Measurements from ENCODE around the gene KRABD2.
A peak's percentile ranks its signal among the peaks of the same experiment; 100 is the strongest.
"Not testable (repeated sequence)": the region's sequence is repeated elsewhere in the genome, so short reads cannot be mapped to it uniquely, and the experiment has no call there.

The KRABD2 gene

DNA sequence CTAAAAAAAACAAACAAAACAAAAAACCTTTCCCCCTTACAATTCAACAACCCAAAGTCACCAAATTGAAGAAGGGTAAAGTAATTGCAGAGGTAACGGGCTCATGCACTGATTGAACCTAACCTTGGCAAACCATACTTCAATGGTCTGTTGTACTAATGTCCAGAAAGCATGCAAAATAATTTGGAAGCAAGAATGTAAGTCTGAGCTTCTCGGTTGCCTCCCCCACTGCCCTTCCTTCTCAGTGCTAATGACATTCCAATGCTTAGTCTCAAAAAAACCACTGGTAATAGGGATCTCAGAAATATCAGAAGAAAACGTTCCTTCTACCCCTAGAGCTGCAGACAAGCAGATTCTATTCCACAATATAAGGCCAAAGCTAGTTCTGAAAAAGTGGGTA is 15.8 kb downstream of the KRABD2 start:
- no peak for DNase-seq (ENCODE audit: low read depth)

DNA sequence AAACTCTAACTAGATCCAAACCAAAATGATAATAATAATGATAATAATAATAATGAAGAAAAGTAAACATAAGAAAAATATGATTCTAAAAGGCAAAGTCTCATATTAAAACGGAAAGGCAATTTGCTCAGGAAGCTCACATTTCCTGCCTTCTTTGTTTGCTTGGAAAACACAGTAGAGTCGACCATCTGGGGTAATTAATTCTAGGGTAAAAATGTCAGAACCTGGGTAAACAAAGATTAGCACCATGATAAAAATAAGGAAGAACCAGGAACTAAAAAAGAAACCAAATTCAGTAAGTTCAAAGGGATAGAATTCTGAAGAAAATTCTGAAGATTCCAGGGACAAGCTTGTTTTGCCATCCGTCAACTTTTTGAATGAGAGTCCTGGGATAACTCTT is 16.2 kb downstream of the KRABD2 start:
- DNase-seq (ENCODE audit: low read depth): no peak

DNA sequence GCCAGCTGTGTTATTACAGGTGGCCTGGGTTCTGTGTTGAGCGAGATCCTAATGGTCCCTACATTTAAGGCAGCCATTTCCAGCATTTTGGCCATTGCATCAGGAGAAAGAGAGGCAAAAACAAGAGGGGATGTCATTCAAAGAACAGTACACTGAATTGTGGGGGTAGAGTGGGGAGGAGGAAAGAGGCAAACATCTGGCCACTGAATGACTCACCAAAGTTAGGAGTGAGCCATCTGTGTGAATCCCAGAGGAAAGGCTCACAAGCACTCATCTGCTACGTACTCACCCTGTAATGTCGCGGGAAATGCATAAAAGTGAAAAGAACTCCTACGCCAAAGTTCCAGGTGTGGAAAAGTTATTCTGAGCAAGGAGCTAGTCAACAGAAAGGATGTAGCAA is 16.7 kb downstream of the KRABD2 start:
- DNase-seq (ENCODE audit: low read depth): peak; percentile 80

- DNase-seq (ENCODE audit: low read depth): no peak
Observed at GRCh38 chr17:8357910-8358309, 18.6 kb downstream of the KRABD2 start.

DNA sequence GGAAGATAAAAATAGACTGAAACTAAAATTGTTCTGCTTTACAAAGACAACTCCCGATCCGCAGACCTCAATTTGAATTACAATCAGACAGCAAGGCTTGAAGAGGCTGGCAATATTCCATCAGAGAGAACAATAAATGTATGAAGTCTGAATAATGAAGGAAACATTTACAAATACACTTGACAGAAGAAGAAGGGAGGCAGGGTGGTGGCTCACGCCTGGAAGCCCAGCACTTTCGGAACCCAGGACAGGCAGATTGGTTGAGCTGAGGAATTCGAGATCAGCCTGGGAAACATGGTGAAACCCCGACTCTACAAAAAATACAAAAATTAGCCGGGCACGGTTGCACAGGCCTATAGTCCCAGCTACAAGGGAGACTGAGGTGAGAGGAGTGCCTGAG is 22.3 kb downstream of the KRABD2 start:
- no peak for DNase-seq (ENCODE audit: low read depth)

- DNase-seq (ENCODE audit: low read depth): no peak
Observed at GRCh38 chr17:8353736-8354135, 22.8 kb downstream of the KRABD2 start.

- DNase-seq (ENCODE audit: low read depth): no peak
Observed at GRCh38 chr17:8350339-8350738, 26.2 kb downstream of the KRABD2 start.

GRCh38 chr17:8347001-8347400 is 29.5 kb downstream of the KRABD2 start:
- not testable (repeated sequence) for DNase-seq (ENCODE audit: low read depth)

DNA sequence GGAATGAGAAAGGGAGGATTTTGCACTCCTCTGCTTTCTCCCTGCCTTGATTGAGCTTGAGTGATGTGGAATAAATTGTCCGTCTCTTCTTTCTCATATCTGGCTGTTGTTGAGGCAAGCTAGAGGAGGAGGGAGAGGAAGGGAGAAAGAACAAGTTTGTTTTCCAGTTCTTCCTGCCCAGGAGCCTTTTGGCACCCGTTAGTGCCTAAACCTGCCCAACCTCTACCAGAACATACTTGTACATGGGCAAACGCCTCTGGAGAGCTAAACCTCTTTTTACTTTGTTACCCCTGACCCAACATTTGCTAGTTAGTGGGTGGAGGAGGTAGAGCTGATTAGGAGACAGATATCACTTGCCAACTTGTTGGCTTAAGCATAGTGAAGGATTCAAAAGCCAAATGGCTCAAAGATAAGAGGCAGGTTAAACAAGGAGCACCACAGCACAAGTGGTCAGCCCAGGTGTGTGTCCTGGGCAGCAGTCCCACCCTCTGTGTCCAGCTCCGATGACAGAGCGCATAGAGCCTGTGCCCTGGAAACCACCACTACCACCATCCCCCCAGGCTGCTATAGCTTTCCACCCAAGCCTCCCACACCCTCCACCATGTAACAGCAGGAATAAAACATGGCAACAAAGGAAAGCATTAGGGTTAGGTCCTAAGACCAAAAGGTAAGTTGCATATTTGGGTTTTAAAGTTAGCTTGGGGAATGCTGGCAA is 30.4 kb downstream of the KRABD2 start:
- DNase-seq (ENCODE audit: low read depth): no peak

DNA sequence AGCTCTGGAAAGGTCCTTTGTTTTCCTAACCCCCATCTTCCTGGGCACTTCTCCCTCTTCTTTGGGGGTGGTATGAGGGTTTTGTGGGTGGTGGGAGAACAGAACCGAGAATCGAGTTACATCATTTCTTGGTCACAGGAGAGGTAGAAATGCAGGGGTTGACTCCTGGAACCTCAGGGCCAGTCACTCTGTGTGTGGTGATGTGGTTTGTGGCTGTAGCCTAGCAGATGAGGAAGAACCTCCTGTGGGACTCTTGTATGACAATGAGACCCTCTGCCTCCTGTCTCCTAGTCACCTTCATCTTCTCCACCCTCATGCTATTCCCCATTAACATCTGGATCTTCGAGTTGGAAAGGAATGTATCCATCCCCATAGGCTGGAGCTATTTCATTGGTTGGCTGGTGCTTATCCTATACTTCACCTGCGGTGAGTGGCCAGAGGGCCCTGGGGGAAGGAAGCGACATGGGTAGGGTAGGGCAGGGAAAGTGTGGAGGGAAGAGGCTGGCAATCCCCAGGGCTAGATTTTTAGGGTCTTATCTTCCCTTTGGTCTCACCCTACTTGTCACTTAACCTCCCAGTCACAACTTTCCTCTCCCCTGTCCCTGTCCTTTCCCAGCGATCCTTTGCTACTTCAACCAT is 31.3 kb downstream of the KRABD2 start:
- no peak for DNase-seq (ENCODE audit: low read depth)

DNA sequence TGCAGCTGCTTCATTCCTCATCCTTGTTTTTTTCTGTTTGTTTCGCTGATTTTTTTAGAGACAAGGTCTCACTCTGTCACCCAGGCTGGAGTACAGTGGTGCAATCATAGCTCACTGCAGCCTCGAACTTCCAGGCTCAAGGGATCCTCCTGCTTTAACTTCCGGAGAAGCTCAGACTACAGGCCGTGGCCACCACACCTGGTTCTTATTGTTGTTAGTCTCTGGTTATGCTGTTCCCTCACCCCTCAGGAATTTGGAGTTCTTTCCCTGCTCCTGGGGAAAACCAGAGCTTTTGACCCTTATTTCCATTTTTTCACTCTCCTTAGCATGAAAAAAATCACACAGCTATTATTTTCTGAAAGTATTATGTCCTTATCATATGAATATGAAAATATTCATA is 35.0 kb downstream of the KRABD2 start:
- DNase-seq (ENCODE audit: low read depth): no peak

DNA sequence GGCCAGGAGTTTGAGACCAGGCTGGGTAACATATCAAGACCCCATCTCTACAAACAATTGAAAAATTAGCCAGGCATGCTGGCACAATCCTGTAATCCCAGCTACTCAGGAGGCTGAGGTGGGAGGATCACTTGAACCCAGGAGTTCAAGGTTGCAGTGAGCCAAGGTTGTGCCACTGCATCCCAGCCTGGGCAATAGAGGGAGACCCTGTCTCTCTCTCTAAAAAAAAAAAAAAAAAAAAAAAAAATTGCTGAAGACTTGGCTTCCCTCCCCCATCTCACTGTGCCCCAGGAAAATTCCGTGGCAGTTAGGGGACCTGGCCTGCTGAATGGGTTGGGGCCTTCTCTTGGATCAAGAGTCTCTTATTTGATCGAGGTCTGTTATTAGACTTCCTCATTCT is 37.0 kb downstream of the KRABD2 start, which contains the start of gene ODF4:
Gene ODF4 (plus strand): TSS at position 301 of the 400 bp plus-strand sequence. CDS start 212 bp downstream, outside the sequence.
- DNase-seq (ENCODE audit: low read depth): no peak

DNA sequence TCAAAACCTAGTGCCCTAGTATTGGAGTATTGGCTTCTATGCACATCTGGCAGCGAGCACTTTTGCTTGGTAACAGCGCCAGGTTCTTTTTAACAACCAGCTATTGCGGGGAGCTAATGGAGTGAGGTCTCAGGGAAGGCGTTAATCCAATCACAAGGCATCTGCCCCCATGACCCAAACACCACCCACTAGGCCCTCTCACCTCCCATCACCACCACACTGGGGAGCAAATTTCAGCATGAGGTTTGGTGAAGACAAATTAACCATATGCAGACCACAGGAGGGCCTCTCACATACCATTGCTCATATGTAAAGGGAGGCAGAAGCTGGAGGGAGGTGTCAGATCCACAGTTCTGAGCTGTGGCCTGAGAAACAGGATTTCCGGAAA is 37.8 kb downstream of the KRABD2 start:
- no peak for DNase-seq (ENCODE audit: low read depth)

DNA sequence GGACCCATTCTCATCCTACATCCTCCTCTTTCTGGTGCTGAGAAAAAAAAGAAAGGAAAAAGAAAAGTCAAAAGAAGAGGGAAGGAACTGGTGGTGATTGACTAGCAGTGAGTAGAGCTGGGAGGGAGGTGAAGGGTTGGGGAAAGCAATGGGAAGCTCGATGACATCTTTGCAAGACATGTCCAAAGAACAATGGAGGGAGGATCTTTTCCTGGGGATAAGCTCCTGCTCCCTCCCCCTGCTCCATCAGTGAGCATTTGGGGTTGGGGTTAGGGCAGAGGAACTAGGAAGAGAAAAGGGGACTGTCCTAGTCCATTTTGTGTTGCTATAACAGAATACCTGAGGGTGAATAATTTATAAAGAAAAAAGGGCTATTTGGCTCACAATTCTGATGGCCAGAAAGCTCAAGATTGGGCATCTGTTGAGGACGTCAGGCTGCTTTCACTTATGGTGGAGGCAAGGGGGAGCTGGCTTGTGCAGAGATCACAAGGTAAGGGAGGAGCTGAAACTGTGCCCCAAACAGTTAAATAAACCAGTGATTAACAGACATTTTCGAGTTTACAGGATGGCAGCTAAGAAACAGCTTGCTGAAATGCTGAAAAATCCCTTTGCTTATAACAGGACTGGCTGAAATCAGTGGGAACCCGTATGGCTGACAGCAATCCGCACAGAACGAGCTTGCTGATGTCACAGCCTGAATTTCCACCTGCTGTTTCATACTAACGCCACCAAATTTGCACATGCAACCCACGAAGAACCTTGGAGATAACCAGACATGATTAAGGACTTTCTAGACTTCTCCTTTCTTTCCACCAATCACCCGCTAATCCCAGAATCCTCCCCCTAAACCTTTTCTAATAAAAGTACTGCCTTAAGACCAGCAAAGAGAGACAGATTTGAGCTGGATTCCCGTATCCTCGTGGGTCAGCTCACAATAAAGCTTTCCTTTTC is 38.4 kb downstream of the KRABD2 start:
- DNase-seq (ENCODE audit: low read depth): no peak

DNA sequence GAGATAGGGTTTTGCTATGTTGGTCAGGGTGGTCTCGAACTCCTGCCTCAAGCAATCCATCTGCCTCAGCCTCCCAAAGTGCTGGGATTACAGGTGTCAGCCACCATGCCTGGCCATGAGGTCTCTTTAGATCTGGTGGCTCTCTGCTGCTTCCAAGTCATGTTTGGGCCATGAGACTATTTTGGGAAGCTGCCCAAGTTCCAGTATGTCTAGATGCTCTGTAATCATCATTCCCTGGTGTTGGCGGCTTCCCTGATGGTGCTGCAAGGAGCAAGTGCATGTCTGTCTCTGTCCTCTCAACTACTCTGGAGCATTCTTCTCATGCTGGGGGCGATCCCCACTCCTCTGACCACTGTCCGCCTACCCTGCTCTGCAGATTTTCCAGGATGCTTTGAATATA is 43.2 kb downstream of the KRABD2 start:
- DNase-seq (ENCODE audit: low read depth): no peak

DNA sequence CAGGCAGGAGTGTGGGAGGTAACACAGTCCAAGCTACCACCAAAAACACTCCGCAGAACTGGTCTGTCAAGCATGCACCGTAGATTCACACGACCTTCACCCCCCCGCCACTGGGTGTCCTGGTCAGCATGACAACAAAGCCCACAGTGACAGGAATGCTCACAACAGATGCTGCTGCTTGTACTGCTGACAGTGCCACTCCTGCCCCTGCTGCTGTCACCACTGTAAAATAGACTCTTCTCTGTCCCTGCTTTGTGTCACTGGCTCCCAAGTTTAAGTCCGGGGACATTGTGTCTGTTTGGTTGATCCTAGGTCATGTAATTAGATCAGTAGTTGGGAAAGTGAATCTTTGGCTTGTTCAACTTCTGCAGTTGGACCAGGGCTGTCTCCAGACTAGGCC is 43.8 kb downstream of the KRABD2 start:
- DNase-seq (ENCODE audit: low read depth): no peak

GRCh38 chr17:8332128-8332527 is 44.4 kb downstream of the KRABD2 start:
- DNase-seq (ENCODE audit: low read depth): no peak

DNA sequence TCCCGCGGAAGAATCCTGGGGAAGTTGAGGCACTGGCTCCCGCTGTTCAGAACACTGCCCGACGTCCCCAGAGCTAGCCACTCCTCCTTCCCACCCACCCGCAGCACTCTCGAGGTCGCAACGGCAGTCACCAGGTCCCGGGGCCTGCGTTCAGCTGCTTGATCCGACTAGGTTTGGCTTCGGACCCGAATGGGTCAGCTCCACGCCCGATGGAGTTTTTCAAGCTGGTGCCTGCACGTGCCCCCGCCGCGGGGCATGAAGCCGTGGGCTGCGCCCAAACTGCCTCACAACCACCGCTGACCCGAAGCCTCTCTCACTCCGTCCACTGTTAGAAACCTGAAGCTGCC is 49.2 kb downstream of the KRABD2 start:
- no peak for DNase-seq (ENCODE audit: low read depth)

Data from HS-5 (cell line).